GM12878 (cell line): ENCODE data around the gene DDHD1. TPM values are rescaled to one million over a fixed set of nuclear protein-coding genes. Genes with fewer than 3 reads are reported as not detected.

Experiments
- ATAC-seq: fragments of 200-7000 bp; cut with Tn5 transposase; 3 replicates; pipeline ENCODE4 v1.9.1; 2020; ENCODE audit warnings: mild to moderate bottlenecking, moderate library complexity
- BruUV-seq: library from RNA; stranded (reverse); fragments of 400-500 nt; replicated peaks from 2 replicates; lab custom pipeline; 2021; lab: Mats Ljungman, UMichigan
- CTCF ChIA-PET: fragments of 300-600 bp; sonication (Branson Sonifier 250); formaldehyde crosslinking; extraction: SDS; loops from one replicate; lab custom pipeline; 2021; ENCODE audit warnings: inconsistent platforms; lab: Yijun Ruan, JAX
- POLR2A ChIA-PET: fragments of 350-600 bp; formaldehyde crosslinking; extraction: SDS; loops from one replicate; lab custom pipeline; 2021; ENCODE audit warnings: inconsistent platforms; lab: Charles Lee
- RAD21 ChIA-PET: fragments of 300-600 bp; sonication (Branson Sonifier 250); formaldehyde crosslinking; loops from one replicate; lab custom pipeline; 2023; ENCODE audit warnings: antibody characterized with exemption; ENCODE audit not compliant: unreplicated experiment; lab: Charles Lee
- SMC1A ChIA-PET: fragments of 300-600 bp; sonication (Branson Sonifier 250); formaldehyde crosslinking; loops from one replicate; lab custom pipeline; 2023; ENCODE audit not compliant: unreplicated experiment, uncharacterized antibody; lab: Charles Lee
- DNase-seq: peaks from one replicate; pipeline ENCODE4 v3.0.0-alpha.2; 2011; ENCODE audit warnings: low read depth, low spot score
- FAIRE-seq: peaks from 3 replicates; lab custom pipeline; 2011; peaks lifted over from hg19 to GRCh38; lab: Jason Lieb, UNC
- H2AFZ ChIP-seq: 2 replicates; pipeline ENCODE4 v1.6.0; 2011; ENCODE audit warnings: low read depth, low read length, control low read depth; ENCODE audit not compliant: control insufficient read depth
- H3K27ac ChIP-seq: 2 replicates; pipeline ENCODE4 v1.5.1; 2011; ENCODE audit warnings: control low read depth; ENCODE audit not compliant: control insufficient read depth, insufficient read depth
- H3K27me3 ChIP-seq, 2 experiments: replicated peaks in 1 of 2; 2 replicates each; pipeline versions ENCODE4 v1.6.0 to v1.6.1; 2011; ENCODE audit warnings: low read length in 1 of 2; ENCODE audit not compliant: control insufficient read depth in 2 of 2, insufficient read depth in 2 of 2
- H3K36me3 ChIP-seq, 2 experiments: 2 replicates each; pipeline ENCODE4 v1.5.1; 2011; ENCODE audit warnings: low read length in 1 of 2; ENCODE audit not compliant: control insufficient read depth in 2 of 2, insufficient read depth in 2 of 2
- H3K4me1 ChIP-seq: 2 replicates; pipeline ENCODE4 v1.6.1; 2011; ENCODE audit warnings: mild to moderate bottlenecking, low read length, moderate library complexity, mixed read lengths; ENCODE audit not compliant: control insufficient read depth, insufficient read depth
- H3K4me2 ChIP-seq: 2 replicates; pipeline ENCODE4 v1.6.0; 2011; ENCODE audit warnings: control low read depth; ENCODE audit not compliant: control insufficient read depth, insufficient read depth
- H3K4me3 ChIP-seq: fragments of 200-600 bp; sonication (generic); 2 replicates; pipeline ENCODE4 v1.5.1; 2016
- H3K79me2 ChIP-seq: 2 replicates; pipeline ENCODE4 v1.6.0; 2011; ENCODE audit warnings: low read length; ENCODE audit not compliant: control insufficient read depth, insufficient read depth
- H3K9ac ChIP-seq: 2 replicates; pipeline ENCODE4 v1.8.0; 2011; ENCODE audit warnings: low read length, control low read depth, mixed read lengths; ENCODE audit not compliant: control insufficient read depth, insufficient read depth
- H3K9me3 ChIP-seq: replicated peaks from 3 replicates; pipeline ENCODE4 v1.5.1; 2011; ENCODE audit warnings: mild to moderate bottlenecking, low read length; ENCODE audit not compliant: control insufficient read depth, insufficient read depth
- H4K20me1 ChIP-seq: 2 replicates; pipeline ENCODE4 v1.6.0; 2011; ENCODE audit not compliant: control insufficient read depth, insufficient read depth
- ASH2L ChIP-seq: fragments of 300-600, 200-600 bp; sonication (generic); IDR thresholded peaks from 2 replicates; pipeline ENCODE4 v1.6.1; 2017; ENCODE audit warnings: low read depth, mild to moderate bottlenecking, borderline replicate concordance
- BCL11A ChIP-seq: IDR thresholded peaks from 2 replicates; pipeline ENCODE4 v1.6.1; 2011; ENCODE audit warnings: low read depth, low read length
- BHLHE40 ChIP-seq, 2 experiments: fragments of 450-650 bp in 1 of 2; IDR thresholded peaks; 2 replicates each; pipeline ENCODE4 v1.6.1; 2011 to 2017; ENCODE audit warnings: low read depth in 2 of 2, borderline replicate concordance in 1 of 2, improper control_type of control experiment in 1 of 2, low read length in 1 of 2, mild to moderate bottlenecking in 1 of 2
- CBFB ChIP-seq: IDR thresholded peaks from 2 replicates; pipeline ENCODE4 v1.6.1; 2016; ENCODE audit warnings: antibody characterized with exemption, low read depth
- CHD2 ChIP-seq: IDR thresholded peaks from 2 replicates; pipeline ENCODE4 v1.6.1; 2011; ENCODE audit warnings: low read depth, low read length, improper control_type of control experiment, borderline replicate concordance
- EED ChIP-seq: sonication (generic); IDR thresholded peaks from 2 replicates; pipeline ENCODE4 v1.6.1; 2016; ENCODE audit warnings: antibody characterized with exemption, low read depth
- HCFC1 ChIP-seq: fragments of 150-350 bp; IDR thresholded peaks from 2 replicates; pipeline ENCODE4 v1.6.1; 2014; ENCODE audit warnings: low read length
- HDGF ChIP-seq: fragments of 450-650 bp; IDR thresholded peaks from 2 replicates; pipeline ENCODE4 v1.6.1; 2016; ENCODE audit warnings: antibody characterized with exemption
- IKZF2 ChIP-seq, 2 experiments: fragments of 450-650 bp; IDR thresholded peaks; 2 replicates each; pipeline ENCODE4 v1.6.1; 2017; ENCODE audit warnings: mild to moderate bottlenecking in 2 of 2, moderate library complexity in 2 of 2
- KLF5 ChIP-seq: fragments of 450-650 bp; IDR thresholded peaks from 2 replicates; pipeline ENCODE4 v1.6.1; 2014; ENCODE audit warnings: mild to moderate bottlenecking; ENCODE audit not compliant: partially characterized antibody
- MXI1 ChIP-seq: fragments of 150-350 bp; IDR thresholded peaks from 2 replicates; pipeline ENCODE4 v1.6.1; 2011; ENCODE audit warnings: low read depth, mild to moderate bottlenecking, inconsistent platforms, low read length, improper control_type of control experiment
- NBN ChIP-seq: fragments of 450-650 bp; IDR thresholded peaks from 2 replicates; pipeline ENCODE4 v1.6.1; 2016
- PAX5 ChIP-seq: IDR thresholded peaks from 2 replicates; pipeline ENCODE4 v1.6.1; 2011; ENCODE audit warnings: low read depth, low read length, borderline replicate concordance
- POLR2A ChIP-seq: IDR thresholded peaks from 2 replicates; pipeline ENCODE4 v1.6.1; 2011; ENCODE audit warnings: low read depth, mild to moderate bottlenecking, low read length
- RUNX3 ChIP-seq: IDR thresholded peaks from 2 replicates; pipeline ENCODE4 v1.6.1; 2012; ENCODE audit warnings: low read length, inconsistent platforms
- SIN3A ChIP-seq: IDR thresholded peaks from 2 replicates; pipeline ENCODE4 v1.6.1; 2012; ENCODE audit warnings: low read depth, low read length, improper control_type of control experiment
- SRF ChIP-seq, 2 experiments: IDR thresholded peaks; 2 replicates each; pipeline ENCODE4 v1.6.1; 2011; ENCODE audit warnings: low read depth in 2 of 2, low read length in 2 of 2, mild to moderate bottlenecking in 1 of 2, moderate library complexity in 1 of 2
- TCF12 ChIP-seq: IDR thresholded peaks from 2 replicates; pipeline ENCODE4 v1.6.1; 2011; ENCODE audit warnings: low read depth, mild to moderate bottlenecking, low read length
- TCF3 ChIP-seq: IDR thresholded peaks from 2 replicates; pipeline ENCODE4 v1.6.1; 2012; ENCODE audit warnings: low read depth, mild to moderate bottlenecking, low read length, borderline replicate concordance; ENCODE audit not compliant: insufficient read depth
- WRNIP1 ChIP-seq: IDR thresholded peaks from 2 replicates; pipeline ENCODE4 v1.6.1; 2011; ENCODE audit warnings: low read depth, low read length, improper control_type of control experiment, borderline replicate concordance
- ZNF24 ChIP-seq: fragments of 450-650 bp; IDR thresholded peaks from 2 replicates; pipeline ENCODE4 v1.6.1; 2017; ENCODE audit warnings: antibody characterized with exemption, mild to moderate bottlenecking
- ZZZ3 ChIP-seq: IDR thresholded peaks from 2 replicates; pipeline ENCODE4 v1.6.1; 2011; ENCODE audit warnings: low read depth; ENCODE audit not compliant: control insufficient read depth, insufficient read length
- WGBS: methylation state at CpG from one replicate; pipeline ENCODE4 v1.1.6; 2016; ENCODE audit warnings: low lambda C conversion rate; ENCODE audit not compliant: insufficient replicate concordance, insufficient coverage; ENCODE audit errors: missing lambda C conversion rate; 5-methylcytosine and 5-hydroxymethylcytosine counted together
- in situ Hi-C: fragments of 300-500 bp; cut with MboI; formaldehyde crosslinking; loops from 9 replicates; pipeline ENCODE4 v1.14.3; 2018; ENCODE audit warnings: mixed read lengths
- intact Hi-C: fragments of 100-400 bp; cut with micrococcal nuclease; formaldehyde crosslinking; loops from one replicate; pipeline ENCODE4 v1.14.2; 2022; ENCODE audit not compliant: unreplicated experiment
- polyA plus RNA-seq, 11 experiments: library from polyadenylated mRNA; depleted of rRNA in 4 of 11; unstranded in 6 of 11; stranded (reverse) in 5 of 11; fragments of >200 nt; fragmentation: Nextera tagmentation in 4 of 11; fragmentation: Illumina TruSeq in 1 of 11; extraction: Ambion mirVana in 4 of 11; extraction: Trizol in 1 of 11; gene quantifications; 1 replicate in 1 of 11; 2 replicates in 10 of 11; pipeline versions ENCODE4 v1.2.1 to v1.2.3, GENCODE V29; 2011 to 2016; ENCODE audit warnings: inconsistent platforms in 2 of 11, missing spikeins in 2 of 11, low read depth in 1 of 11
- total RNA-seq, 4 experiments: library from RNA; depleted of rRNA in 3 of 4; stranded (reverse); fragments of >200 nt in 3 of 4; fragmentation: Illumina TruSeq in 1 of 4; extraction: Trizol in 1 of 4; gene quantifications; 2 replicates each; pipeline versions ENCODE4 v1.2.1 to v1.2.3, GENCODE V29; 2013 to 2021
- TF ChIP-seq, protein P1 (sequence below): fragments of 450-650 bp; IDR thresholded peaks from 2 replicates; pipeline ENCODE4 v1.6.1; 2017; ENCODE audit warnings: low read depth, mild to moderate bottlenecking, moderate library complexity

The DDHD1 gene
- total and polyA plus RNA-seq, 10 of the 15 experiments (the other 5 are each of a cell fraction or from before 2014, with no cell fraction given) = 7.7 to 52.3 (median 28.5) TPM

DNA sequence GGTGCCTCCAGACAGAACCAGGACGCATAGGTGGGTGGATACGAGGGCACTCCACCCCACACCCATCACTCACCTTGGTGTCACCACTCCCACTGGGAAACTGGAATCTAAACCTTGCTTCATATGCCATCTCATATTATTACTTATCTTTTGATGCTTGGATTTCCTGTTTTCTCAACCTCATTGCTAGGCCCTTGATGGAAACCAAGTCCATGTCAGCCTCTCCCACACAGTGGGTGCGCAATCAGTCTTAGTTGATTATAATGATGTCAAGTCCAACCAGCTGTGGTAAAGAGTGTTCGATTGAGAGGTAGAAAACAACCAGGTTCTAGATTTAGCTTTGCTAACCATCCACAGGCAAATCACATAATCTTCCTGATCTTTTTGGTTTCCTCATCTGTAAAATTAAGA, 584 bp upstream of the DDHD1 start (continued):
- TF ChIP-seq WRNIP1 = no peak
- TF ChIP-seq TCF3 = no peak
- no peak for TF ChIP-seq KLF5
- no peak for TF ChIP-seq ZNF24
- TF ChIP-seq IKZF2 (IDR thresholded peaks at IDR 0.05) = no peak
- TF ChIP-seq, protein P1, sequence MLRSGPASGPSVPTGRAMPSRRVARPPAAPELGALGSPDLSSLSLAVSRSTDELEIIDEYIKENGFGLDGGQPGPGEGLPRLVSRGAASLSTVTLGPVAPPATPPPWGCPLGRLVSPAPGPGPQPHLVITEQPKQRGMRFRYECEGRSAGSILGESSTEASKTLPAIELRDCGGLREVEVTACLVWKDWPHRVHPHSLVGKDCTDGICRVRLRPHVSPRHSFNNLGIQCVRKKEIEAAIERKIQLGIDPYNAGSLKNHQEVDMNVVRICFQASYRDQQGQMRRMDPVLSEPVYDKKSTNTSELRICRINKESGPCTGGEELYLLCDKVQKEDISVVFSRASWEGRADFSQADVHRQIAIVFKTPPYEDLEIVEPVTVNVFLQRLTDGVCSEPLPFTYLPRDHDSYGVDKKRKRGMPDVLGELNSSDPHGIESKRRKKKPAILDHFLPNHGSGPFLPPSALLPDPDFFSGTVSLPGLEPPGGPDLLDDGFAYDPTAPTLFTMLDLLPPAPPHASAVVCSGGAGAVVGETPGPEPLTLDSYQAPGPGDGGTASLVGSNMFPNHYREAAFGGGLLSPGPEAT = no peak
- no peak for TF ChIP-seq CHD2
- TF ChIP-seq HDGF = peak; percentile 21; the same call in 1 of the 2 replicates
- TF ChIP-seq ZZZ3 = no peak

DNA sequence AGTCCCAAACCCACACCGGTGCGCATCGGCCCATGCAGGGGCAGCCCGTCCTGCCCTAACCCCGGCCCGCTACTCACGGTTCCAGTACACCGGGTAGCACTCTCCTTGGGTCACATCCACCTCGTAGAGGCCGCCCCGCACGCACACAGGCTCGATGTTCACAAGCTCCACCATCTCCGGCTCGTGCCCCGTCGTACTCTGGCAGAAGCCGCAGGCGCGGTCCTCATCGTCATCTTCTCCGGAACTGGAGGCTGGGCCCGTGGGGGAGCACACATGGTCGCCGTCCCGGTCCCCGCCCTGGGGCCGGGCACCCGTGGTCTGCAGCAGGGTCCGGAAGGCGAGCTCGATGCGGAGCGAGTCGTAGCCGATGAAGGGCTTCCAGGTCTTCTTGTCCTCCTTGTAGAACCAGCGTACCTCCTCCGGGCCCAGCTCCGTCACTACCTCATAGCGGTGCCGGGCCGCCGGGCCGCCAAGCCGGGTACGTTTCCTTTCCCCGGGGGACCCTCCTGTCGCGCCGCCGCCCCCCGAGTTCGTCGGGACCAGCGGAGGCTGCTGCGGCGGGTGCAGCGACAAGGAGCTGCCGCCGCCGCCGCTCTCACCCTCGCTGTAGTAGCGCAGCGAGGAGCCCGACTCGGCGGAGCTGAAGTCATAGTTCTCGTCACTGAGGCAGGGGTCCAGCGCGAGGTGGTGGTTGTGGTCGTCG, 788 bp downstream of the DDHD1 start:
- in situ Hi-C loops = no loop called here
- no peak for FAIRE-seq
- CTCF ChIA-PET = interaction anchor here (0.7 to 6.9 kb wide), 10 partner anchors 10 to 228 kb away, joined by 3 to 60 read pairs (median 4); no protein-coding TSS in a partner anchor
- Histone ChIP-seq H3K79me2 (peaks cover 56% of the 10 kb centered on the region), H3K4me3 (peak overlapping the region; percentile 94), H2AFZ (peak overlapping the region; percentile 69), H3K9ac (peak overlapping the region; percentile 85), H4K20me1 (peaks cover 3% of the 10 kb centered on the region; the same call in 1 of the 2 replicates), H3K4me2 (peak overlapping the region; percentile 86), H3K4me1 (peaks cover 10% of the 10 kb centered on the region), H3K9me3 (no peaks in the 10 kb centered on the region), H3K27ac (peak overlapping the region; percentile 90), H3K27me3 (no peaks in the 10 kb centered on the region), H3K36me3 (no peaks in the 10 kb centered on the region)
- no peak for DNase-seq
- SMC1A ChIA-PET = interaction anchor here (0.6 to 7.5 kb wide), 11 partner anchors 10 to 198 kb away, joined by 3 to 127 read pairs (median 4); no protein-coding TSS in a partner anchor
- POLR2A ChIA-PET = interaction anchor here (0.6 to 5.8 kb wide), 10 partner anchors 9 to 154 kb away, joined by 3 to 48 read pairs (median 4); no protein-coding TSS in a partner anchor
- intact Hi-C loops = loop anchor here (2.0 to 5.0 kb wide), 3 partner anchors 28 to 95 kb away; no protein-coding TSS in a partner anchor
- BruUV-seq = no TSS peak
- under 1% methylated on average over 67 of the region's 73 CpGs for WGBS
- peak; percentile 51 for ATAC-seq
- RAD21 ChIA-PET = interaction anchor here (0.7 to 7.0 kb wide), 14 partner anchors 9 to 327 kb away, joined by 3 to 98 read pairs (median 4); no protein-coding TSS in a partner anchor
- TF ChIP-seq SRF (IDR thresholded peaks at IDR 0.05; ENCODE audit: low read depth in 2 of 2, low read length in 2 of 2) = 0 out of 4 replicates have a peak, but pooled peaks of 1 of the 2 experiments have one; percentile 2
- peak; percentile 33; the same call in 1 of the 2 replicates for TF ChIP-seq CBFB
- TF ChIP-seq TCF12 = no peak
- no peak for TF ChIP-seq EED
- TF ChIP-seq ASH2L = 0 out of 2 replicates have a peak, but pooled peaks have one; percentile 71
- peak; percentile 26 to 72; a peak in 2 of 4 replicates for TF ChIP-seq BHLHE40 (IDR thresholded peaks at IDR 0.05; ENCODE audit: borderline replicate concordance in 1 of 2, low read depth in 2 of 2, low read length in 1 of 2)
- peak; percentile 75 for TF ChIP-seq MXI1
- peak; percentile 75 for TF ChIP-seq POLR2A
- TF ChIP-seq PAX5 = no peak
- 0 out of 2 replicates have a peak, but pooled peaks have one; percentile 6 for TF ChIP-seq BCL11A
- TF ChIP-seq RUNX3 = 0 out of 2 replicates have a peak, but pooled peaks have one; percentile 26
- 0 out of 2 replicates have a peak, but pooled peaks have one; percentile 20 for TF ChIP-seq HCFC1
- TF ChIP-seq SIN3A = 0 out of 2 replicates have a peak, but pooled peaks have one; percentile 15
- peak; percentile 61; the same call in 1 of the 2 replicates for TF ChIP-seq NBN
- 0 out of 4 replicates have a peak, but pooled peaks of 1 of the 2 experiments have one; percentile 7 for TF ChIP-seq IKZF2 (IDR thresholded peaks at IDR 0.05)
